NCI-H146 treated with DMSO at 0.1 percent for 48 hours (cell line): ENCODE data around the gene DPYD.
"Not testable (repeated sequence)": the region's sequence is repeated elsewhere in the genome, so short reads cannot be mapped to it uniquely, and the experiment has no call there.

Experiments used
- DNase-seq: peaks from one replicate; lab custom pipeline; 2025; ENCODE audit not compliant: unreplicated experiment; lab: John Stamatoyannopoulos, UW

Gene DPYD

DNA sequence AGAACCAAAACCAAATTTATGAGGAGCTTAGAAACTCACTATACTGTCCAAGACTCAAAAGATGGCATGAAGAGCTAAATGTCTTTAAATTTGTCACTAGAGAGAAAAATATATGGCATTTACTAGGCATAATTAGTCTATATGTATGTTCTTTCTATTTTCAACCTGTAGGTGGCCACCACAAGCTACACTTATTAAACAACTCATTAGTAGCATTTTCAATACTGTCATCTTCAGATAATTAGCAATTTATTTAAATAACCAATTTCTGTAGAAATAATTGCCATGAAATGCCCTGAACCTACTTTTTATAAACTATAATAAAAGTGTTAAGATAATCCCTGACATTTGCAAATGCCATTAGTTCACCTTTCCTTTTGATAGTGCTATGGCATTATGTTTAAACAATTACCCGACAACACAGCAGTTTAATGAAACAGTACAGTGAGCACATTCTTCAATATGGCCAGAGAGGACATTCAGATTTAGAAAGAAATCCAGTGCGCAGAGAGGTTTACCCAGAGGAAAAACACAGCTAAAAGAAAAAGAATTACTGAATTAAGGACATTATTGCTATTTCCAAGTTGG is 676.8 kb downstream of the DPYD start:
- peak; percentile 2 for DNase-seq

DNA sequence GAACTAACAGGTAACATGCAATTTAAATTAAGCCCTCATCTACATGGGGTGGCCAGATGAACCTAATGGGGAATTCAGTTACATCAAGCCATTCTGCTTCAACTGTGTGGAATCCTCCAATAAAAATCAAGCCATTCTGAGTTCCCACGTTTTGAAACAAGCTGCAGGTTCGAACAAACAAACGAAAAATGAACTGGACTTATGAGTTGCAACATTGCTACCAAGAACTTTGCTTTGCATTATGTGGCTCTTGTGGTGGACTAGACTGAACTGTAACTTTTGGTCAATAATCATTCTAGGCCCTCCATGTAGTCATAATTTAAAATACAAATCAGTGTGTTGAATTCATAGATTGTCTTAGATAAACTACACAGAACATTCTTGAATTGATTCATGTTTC is 682.0 kb downstream of the DPYD start:
- DNase-seq, result no peak

DNA sequence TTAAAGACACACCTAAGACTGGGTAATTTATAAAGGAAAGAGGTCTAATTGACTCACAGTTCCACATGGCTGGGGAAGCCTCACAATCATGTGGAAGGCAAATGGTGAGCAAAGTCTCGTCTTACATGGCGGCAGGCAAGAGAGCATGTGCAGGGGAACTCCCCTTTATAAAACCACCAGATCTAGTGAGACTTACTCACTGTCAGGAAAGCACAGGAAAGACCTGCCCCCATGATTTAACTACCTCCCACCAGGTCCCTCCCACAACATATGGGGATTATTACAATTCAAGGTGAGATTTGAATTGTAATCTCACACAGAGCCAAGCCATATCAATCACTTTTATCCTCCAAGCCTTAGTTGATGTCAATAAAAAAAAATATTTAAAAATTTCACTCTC is 689.5 kb downstream of the DPYD start:
- DNase-seq, result not testable (repeated sequence)

DNA sequence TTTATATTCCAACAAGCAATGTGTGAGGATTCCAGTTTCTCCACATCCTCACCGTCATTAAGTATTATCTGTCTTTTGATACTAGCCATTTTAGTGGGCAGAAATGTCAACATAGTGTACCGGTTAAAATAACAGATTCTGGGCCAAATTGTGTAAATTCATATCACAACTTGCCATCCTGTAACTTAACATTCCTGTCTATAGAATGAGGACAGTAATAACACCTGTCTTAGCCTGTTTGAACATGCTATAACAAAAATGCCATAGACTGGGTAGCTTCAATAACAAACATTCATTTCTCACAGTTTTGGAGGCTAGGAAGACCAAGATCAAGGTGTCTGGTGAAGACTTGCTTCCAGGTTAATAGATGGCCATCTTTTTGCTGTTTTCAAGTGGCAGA is 708.2 kb downstream of the DPYD start:
- DNase-seq, result no peak

DNA sequence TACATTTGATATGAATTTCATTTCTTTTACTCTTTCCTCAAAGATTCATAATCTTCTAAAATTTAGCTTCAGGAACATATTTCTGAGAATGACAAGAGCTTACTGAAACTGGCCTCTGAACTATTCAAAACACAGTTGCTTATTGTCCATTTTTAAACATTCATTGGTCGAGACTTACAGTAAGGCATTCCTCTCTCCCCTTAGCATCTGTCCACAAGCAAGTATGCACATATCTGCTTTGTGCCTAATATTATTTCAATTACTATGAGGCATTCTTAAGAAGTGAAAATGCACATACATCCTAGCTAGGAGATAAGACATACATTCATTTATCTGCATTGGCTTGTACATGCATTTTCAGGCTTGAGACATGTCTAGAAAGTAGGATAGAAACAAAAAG is 710.5 kb downstream of the DPYD start:
- DNase-seq, result no peak

DNA sequence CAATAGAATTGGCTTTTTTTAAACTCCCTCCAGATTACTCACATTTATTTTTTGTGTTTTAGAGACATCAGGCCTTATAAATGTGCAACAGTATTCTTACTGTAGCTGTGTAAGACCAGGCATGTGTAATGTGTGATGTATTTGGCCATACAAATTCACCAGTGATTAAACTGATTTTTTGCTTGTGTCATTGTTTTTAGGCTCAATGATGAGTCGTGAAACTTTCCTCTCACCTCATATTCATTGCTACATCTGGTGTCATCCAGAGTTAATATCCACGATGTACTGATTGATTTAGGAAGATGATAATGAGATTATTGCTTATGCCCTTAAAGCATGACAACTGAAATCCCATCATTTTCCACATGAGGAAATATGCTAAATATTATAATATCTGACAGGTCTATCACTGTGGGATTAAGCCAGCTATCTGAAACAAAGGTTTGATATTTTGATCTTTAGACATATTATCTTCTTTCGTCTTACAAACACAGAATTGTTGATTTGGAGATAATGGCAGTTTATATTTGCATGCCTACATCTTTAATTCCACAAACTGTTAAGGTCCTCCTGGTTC is 711.4 kb downstream of the DPYD start:
- DNase-seq, result no peak

DNA sequence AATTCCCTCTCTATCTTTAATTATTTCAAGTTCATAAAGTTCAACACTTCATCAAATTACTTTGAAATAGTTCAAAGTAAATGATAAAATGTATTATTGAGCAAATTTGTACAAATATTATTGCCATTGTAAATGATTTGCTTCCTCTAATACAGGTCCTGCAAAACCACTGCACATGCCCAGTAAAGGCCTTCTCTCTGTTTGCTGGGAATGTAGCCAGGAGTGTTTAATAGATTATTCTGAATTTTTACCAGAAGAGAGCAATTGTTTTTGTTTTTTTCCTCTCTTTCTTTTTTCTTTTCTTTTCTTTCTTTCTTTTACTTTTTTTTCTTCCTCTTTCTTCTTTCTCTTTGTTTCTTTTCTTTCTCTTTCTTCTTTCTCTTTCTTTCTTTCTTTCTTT is 713.0 kb downstream of the DPYD start:
- DNase-seq, result no peak

DNA sequence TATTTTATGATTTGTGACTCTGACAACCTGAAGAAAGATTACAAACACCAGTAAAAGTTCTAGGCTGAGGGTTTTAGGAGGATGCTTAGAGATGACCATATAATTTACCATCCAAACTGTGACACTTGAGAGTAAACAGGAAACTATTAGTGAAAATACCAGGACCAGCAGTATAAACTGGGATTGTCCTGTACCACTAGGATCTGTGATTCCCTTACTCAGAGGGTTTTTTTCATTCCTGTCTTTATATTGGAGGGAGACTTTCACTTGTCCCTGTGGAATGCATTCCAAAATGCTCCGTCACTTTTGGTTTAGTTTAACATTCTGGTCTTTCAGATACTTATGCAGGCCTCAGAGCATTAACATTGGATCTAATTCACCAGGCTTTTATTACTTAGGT is 716.4 kb downstream of the DPYD start:
- no peak for DNase-seq

DNA sequence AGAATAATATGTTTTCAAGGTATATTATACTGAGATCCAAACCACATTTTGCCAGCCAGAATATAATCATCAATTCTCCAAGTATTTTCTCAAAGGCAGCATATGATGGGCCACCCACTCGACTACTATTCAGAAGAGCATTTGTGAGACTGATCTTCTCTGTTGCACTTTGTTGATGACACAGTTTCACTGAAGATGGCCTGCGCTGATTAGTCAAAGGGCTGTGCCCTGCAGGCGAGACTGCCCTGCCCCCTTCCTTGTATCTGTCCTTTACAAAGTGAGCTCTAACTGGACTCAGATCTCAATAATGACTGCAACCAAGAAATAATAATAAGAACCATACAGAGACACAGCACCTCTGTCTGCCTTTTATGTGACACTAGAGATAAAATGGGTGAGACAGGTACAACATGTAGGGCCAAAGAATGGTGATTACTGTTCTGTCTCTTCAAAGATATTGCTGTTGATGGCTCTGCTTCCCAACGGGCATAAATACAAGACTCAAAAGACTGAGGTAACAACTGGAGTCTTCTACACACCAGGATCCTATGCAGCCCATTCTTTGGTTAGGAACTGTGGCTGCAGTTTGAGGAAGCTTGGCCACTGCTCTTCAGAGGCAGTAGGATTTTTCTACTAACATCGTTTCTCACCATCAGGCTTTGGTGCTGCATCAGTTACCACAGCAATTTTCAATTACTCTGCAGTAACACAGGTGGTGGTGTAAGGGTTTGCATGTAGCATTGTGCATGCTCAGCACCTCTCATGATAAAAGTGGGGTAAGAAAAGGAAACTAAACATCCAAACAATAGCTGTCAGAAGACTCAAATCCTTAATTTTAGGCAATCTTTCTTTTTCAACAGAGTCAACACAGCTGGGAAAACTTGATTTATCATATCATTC is 718.1 kb downstream of the DPYD start:
- DNase-seq, result no peak

DNA sequence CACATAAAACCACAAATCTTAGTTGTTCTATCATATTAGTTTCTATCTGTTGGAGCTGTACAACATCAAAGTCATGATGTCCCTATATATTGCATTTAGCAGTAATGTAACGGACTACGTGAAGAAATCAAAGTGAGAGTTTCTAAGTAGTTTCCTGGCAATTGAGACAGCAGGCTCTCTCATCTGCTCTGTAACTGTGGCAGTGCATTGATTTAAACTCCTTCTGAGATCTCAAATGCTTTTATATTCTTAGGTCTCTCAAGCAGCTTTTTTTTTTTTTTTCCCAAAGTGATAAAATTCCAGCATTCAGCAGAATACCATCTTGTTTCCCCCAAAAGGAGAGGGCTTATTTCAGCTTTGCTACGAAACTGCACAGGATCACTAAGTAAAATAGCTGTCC is 719.2 kb downstream of the DPYD start:
- no peak for DNase-seq

DNA sequence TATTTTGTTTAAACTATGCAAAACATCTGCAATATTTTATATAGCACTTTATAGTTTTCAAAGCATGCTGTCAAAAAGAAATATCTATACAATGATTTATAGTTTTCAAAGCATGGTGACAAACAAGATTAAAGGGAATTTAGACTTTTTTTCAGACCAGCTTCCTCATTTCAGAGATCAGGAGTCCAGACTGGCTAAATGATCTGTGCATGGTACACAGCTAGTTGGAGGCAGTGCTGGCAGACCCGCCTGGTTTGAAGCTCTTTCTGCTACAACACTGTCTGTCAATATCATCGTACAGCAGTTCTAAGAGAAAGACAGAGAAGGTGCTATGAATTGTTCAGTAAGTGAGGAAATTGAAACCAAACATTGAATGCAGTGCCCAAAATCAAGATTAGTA is 720.2 kb downstream of the DPYD start:
- DNase-seq, result no peak

DNA sequence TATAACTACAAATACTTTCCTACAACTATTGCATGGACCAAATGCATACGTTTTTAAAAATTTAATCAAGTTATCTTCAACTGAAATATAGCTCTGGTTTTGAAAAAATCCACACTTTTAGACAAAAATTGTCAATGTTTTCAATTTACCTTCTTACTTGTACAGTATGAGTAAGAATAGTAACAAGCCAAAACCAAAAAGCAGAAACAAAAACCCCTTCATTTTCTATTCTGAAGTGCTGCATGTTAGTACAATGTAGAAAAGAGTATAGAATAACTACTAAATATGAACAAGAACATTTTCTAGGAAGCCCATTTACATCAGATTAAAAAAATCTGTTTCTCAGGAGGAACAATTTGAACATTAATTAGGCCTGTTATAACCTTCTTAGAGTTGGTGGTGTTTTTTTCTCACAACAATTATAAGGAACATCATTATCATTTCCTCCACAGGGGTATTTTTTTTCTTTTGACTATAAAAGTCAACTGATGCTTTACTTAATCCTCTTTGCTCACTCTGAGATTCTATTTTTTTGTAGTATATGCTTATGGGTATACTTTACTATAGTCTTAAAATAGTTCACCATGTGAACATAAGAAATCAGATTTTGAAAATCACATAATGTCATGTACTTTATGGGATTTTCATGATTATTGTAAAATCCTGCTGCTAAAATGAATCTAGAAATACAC is 723.9 kb downstream of the DPYD start:
- no peak for DNase-seq

DNA sequence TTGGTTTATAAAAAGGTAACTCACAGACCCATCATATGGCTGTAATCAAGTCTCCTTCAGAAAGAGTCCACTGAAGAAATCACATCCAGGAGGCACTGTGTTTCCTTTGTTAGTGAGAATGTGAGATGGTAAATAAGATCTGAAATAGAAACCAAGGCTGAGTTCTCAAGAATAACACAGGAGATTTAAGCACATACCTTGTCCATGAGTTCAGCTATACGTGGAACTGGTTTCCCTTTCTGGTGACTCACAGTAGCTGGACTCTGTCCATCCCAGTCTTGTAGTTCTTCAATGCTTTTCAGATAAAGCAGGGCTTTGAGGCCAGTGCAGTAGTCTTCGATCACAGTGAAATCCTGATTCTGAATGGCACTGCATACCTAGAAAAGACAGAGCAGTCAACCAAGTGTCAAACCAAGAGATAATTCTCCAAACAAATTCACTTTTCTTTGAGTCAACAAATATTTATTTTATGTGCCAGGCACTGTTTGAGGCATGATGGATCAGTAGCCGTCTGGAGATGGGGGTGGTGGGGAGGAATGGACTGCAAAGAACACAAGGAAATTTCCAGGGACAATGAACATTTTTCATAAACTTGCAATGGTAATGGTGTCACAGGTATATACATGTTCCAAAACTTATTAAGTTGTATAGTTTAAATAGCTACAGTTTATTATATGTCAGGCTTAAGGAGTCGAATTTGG is 727.8 kb downstream of the DPYD start:
- no peak for DNase-seq

DNA sequence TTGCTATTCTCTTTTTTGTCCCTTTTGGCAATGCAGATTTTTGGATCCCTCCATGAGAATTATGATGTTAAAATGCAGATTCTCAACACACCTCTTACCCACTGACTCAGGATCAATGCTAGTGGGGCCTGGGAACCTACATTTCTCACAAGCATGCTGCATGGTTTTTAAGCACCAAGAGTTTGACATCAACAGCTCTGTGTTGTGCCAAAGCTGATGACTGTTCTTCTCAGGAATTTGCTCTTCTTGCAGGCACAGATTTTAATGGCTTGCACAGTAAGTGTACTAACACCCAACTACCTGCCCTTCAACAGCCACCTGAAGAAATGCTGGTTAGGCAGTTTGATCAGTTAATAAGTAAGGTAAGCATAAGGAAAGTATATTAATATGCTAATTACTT is 730.5 kb downstream of the DPYD start:
- DNase-seq, result no peak

DNA sequence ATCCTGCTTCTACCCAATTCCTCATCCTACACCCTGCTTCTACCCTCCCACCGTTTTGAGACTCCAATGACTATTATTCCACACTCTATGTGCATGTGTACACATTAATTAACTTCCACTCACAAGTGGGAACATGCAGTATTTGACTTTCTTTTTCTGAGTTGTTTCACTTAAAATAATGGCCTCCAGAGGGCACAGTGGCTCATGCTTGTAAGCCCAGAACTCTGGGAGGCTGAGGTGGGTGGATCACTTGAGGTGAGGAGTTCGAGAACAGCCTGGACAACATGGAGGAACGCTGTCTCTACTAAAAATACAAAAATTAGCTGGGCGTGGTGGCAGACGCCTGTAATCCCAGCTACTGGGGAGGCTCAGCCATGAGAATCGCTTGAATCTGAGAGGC is 734.5 kb downstream of the DPYD start:
- DNase-seq, result no peak

DNA sequence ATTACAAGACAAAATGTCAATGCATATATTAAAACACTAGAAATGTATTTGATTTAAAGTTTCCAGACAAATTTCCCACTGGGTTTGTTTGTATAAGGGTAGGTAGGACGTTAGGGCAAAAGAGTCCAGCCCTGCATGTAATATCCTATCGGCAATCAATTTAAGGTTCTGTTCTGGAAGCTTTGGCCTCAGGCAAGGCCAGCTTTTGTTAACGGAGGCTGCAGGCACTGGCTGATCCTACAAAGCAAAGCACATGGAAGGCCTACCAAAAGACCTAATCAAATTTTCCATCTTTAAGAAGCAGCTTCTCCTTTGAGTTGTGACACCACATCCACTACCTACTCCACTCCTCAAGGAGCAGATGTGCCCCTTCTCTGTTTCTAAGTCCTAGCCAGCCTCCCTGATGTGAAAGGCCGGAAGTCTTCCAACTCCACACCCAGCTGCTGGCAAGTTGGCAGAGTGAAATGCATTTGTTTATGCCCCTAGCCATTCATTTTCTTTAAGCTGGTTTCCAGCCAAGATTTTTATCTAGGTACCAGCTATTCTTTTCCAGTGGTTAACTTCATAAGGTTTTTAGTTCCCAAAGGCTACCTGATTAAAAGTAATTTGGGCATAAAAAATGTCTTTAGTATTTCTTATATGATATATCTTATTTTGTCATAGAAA is 746.7 kb downstream of the DPYD start:
- DNase-seq, result no peak

DNA sequence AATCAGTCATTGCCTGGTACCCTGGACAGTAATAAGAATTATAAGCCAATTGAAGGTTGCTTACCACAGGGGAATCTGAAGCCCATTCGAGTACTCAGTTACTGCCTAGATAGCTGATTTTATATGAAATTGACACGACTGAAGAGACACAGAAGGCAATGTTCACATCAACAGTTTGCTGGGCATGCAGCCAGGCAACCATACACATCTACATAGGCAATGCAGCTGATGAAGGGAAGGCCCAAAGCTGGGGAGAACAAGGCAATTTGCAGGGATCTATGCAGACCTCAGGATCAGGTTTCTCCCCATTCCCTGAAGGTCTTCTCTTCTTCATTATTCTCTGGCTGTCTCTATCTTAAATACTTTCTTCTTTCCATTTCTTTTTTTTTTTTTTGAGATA is 750.5 kb downstream of the DPYD start:
- DNase-seq, result no peak

DNA sequence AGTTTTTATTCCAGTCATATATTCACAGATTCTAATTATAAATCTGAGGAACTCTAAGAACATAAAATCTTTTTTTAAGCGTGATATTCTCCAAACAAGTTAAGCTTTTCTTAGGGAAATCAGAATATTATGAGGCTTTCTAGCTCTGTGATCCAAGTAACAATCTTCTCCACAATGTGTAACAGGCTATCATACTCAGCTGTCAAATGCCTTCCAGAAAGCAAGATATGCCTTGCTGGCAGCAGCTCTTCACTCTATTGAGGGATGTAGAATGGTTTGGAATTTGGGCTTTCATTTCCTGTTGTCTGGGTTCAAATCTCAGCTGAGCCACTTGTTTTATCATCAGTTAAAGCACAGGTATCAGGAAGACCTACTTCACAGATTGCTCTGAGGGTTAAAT is 752.8 kb downstream of the DPYD start:
- no peak for DNase-seq

DNA sequence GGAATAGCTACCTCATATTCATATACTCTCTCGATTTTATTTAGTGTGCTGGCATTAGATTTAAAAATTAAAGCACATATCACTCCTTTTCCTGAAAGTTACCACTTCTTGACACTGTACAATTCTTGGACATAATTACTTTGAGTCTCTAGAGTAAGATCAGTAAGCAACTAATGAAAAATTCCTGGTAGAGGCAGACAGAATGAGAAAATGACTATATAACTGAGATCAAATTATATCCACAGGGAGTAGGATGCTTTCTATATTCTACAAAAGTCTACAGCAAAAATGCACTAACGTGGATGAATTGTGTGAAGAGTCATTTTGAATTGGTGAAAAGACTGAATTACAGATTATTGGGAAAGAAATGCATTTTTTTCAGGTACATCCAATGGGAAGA is 753.6 kb downstream of the DPYD start:
- no peak for DNase-seq

DNA sequence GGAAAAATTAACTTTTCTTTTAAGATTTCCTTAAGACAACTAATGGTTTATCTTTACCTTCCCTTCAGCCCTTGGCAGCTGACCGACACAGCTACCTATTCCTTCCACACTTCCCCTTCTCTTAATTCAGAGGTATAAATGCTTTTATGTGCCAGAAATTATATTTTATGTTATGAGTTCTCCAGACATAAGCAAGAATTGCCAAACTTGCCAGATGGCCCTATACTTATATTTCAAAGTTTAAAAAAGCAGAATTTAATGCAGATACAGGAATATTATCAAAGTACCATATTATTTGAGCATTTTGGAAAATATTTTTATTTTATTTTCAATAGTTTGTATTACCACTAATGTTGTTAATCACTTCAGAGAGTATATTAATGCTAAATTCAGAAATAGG is 754.2 kb downstream of the DPYD start:
- DNase-seq, result no peak

DNA sequence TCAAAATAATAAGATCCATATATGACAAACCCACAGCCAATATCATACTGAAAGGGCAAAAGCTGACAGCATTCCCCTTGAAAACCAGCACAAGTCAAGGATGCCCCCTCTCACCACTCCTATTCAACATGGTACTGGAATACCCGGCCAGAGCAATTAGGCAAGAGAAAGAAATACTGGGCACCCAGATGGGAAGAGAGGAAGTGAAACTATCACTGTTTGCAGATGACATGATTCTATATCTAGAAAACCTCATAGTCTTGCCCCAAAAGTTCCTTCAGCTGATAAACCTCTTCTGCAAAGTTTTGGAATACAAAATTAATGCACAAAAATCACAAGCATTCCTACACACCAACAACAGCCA is 756.6 kb downstream of the DPYD start:
- no peak for DNase-seq
